Measurements from ENCODE around the gene PFKL.
A peak's percentile ranks its signal among the peaks of the same experiment; 100 is the strongest.

PFKL gene

GRCh38 chr21:44331209-44331608 is 31.4 kb downstream of the PFKL start:
- Histone ChIP-seq H4K20me1 (peaks cover 88% of the 10 kb centered on the region), H3K9me3 (no peaks in the 10 kb centered on the region), H3K27ac (0 out of 2 replicates have a peak overlapping the region, but pooled peaks have one; percentile 35), H3K4me3 (no peak overlapping the region), H3K4me1 (peaks cover 91% of the 10 kb centered on the region), H3K27me3 (no peaks in the 10 kb centered on the region), H3K36me3 (peaks cover 47% of the 10 kb centered on the region), H3K9ac (no peak overlapping the region), H3K4me2 (peak overlapping the region; percentile 91; the same call in 1 of the 2 replicates)
- TF ChIP-seq Cebpa-rat (IDR thresholded peaks at IDR 0.05) = no peak

- no peak overlapping the region for H3K27ac ChIP-seq
- H3K27me3 ChIP-seq = no peaks in the 10 kb centered on the region
- H3K4me1 ChIP-seq = peaks cover 88% of the 10 kb centered on the region
- no peak overlapping the region for H3K4me3 ChIP-seq
- no peak for TF ChIP-seq Cebpa-rat (IDR thresholded peaks at IDR 0.05)
- no peak overlapping the region for H3K9ac ChIP-seq
- no peaks in the 10 kb centered on the region for H3K9me3 ChIP-seq
- H4K20me1 ChIP-seq = peaks cover 86% of the 10 kb centered on the region
- H3K36me3 ChIP-seq = peaks cover 47% of the 10 kb centered on the region
- peak overlapping the region; percentile 91 for H3K4me2 ChIP-seq
Measured at GRCh38 chr21:44331650-44332307, 31.9 kb downstream of the PFKL start.

- H3K4me2 ChIP-seq = peak overlapping the region; percentile 91
- peaks cover 45% of the 10 kb centered on the region for H3K36me3 ChIP-seq
Measured at GRCh38 chr21:44332383-44332782, 32.5 kb downstream of the PFKL start.

GRCh38 chr21:44332965-44333364 is 33.1 kb downstream of the PFKL start:
- Histone ChIP-seq H3K4me3 (no peak overlapping the region), H3K27ac (no peak overlapping the region), H3K9ac (no peak overlapping the region), H3K9me3 (no peaks in the 10 kb centered on the region), H3K4me2 (peak overlapping the region; percentile 91), H3K27me3 (no peaks in the 10 kb centered on the region), H4K20me1 (peaks cover 85% of the 10 kb centered on the region), H3K4me1 (peaks cover 88% of the 10 kb centered on the region), H3K36me3 (peaks cover 40% of the 10 kb centered on the region; the same call in 1 of the 2 replicates)
- no peak for TF ChIP-seq Cebpa-rat (IDR thresholded peaks at IDR 0.05)

More at GRCh38 chr21:44332383-44332782, 32.5 kb downstream of the PFKL start:
- Histone ChIP-seq H3K27me3 (no peaks in the 10 kb centered on the region), H3K4me1 (peaks cover 88% of the 10 kb centered on the region), H3K27ac (no peak overlapping the region), H3K9ac (no peak overlapping the region), H4K20me1 (peaks cover 86% of the 10 kb centered on the region), H3K4me3 (no peak overlapping the region), H3K9me3 (no peaks in the 10 kb centered on the region)
- no peak for TF ChIP-seq Cebpa-rat (IDR thresholded peaks at IDR 0.05)

GRCh38 chr21:44333509-44334328 is 33.9 kb downstream of the PFKL start:
- Histone ChIP-seq H4K20me1 (peaks cover 83% of the 10 kb centered on the region), H3K4me1 (peaks cover 86% of the 10 kb centered on the region), H3K27ac (peak overlapping the region; percentile 19; the same call in 1 of the 2 replicates), H3K4me3 (peak overlapping the region; percentile 18; the same call in 1 of the 2 replicates), H3K9me3 (no peaks in the 10 kb centered on the region), H3K27me3 (no peaks in the 10 kb centered on the region), H3K4me2 (peak overlapping the region; percentile 91), H3K9ac (peak overlapping the region; percentile 48; the same call in 1 of the 2 replicates), H3K36me3 (peaks cover 40% of the 10 kb centered on the region; the same call in 1 of the 2 replicates)
- no peak for TF ChIP-seq Cebpa-rat (IDR thresholded peaks at IDR 0.05)

- Histone ChIP-seq H3K27me3 (no peaks in the 10 kb centered on the region), H3K36me3 (peaks cover 33% of the 10 kb centered on the region; the same call in 1 of the 2 replicates), H3K4me3 (peak overlapping the region; percentile 18; the same call in 1 of the 2 replicates), H3K27ac (peak overlapping the region; percentile 19; the same call in 1 of the 2 replicates), H4K20me1 (peaks cover 75% of the 10 kb centered on the region), H3K4me2 (peak overlapping the region; percentile 91), H3K4me1 (peaks cover 78% of the 10 kb centered on the region), H3K9me3 (no peaks in the 10 kb centered on the region), H3K9ac (peak overlapping the region; percentile 48; the same call in 1 of the 2 replicates)
- TF ChIP-seq Cebpa-rat (IDR thresholded peaks at IDR 0.05) = no peak
Measured at GRCh38 chr21:44334329-44335030, 34.6 kb downstream of the PFKL start.

GRCh38 chr21:44335266-44336059 is 35.6 kb downstream of the PFKL start:
- Histone ChIP-seq H3K36me3 (peaks cover 33% of the 10 kb centered on the region; the same call in 1 of the 2 replicates), H4K20me1 (peaks cover 66% of the 10 kb centered on the region), H3K9me3 (no peaks in the 10 kb centered on the region), H3K4me1 (peaks cover 78% of the 10 kb centered on the region), H3K27ac (no peak overlapping the region), H3K27me3 (no peaks in the 10 kb centered on the region), H3K9ac (0 out of 2 replicates have a peak overlapping the region, but pooled peaks have one; percentile 3), H3K4me2 (peak overlapping the region; percentile 91), H3K4me3 (no peak overlapping the region)
- no peak for TF ChIP-seq Cebpa-rat (IDR thresholded peaks at IDR 0.05)

- Histone ChIP-seq H3K27ac (no peak overlapping the region), H3K9me3 (no peaks in the 10 kb centered on the region), H3K4me1 (peaks cover 62% of the 10 kb centered on the region), H3K4me3 (no peak overlapping the region), H3K9ac (peak overlapping the region; percentile 48; the same call in 1 of the 2 replicates), H3K4me2 (peak overlapping the region; percentile 96), H4K20me1 (peaks cover 47% of the 10 kb centered on the region), H3K36me3 (peaks cover 20% of the 10 kb centered on the region; the same call in 1 of the 2 replicates), H3K27me3 (no peaks in the 10 kb centered on the region)
- TF ChIP-seq Cebpa-rat (IDR thresholded peaks at IDR 0.05) = peak; percentile 56; the same call in 1 of the 2 replicates
Measured at GRCh38 chr21:44337449-44337848, 37.6 kb downstream of the PFKL start.

All from BLaER1 (cell line).